Brain pericyte (primary cell): Measurements from ENCODE around the gene AK2.
"Not testable (repeated sequence)": the region's sequence is repeated elsewhere in the genome, so short reads cannot be mapped to it uniquely, and the experiment has no call there.

Experiments
- DNase-seq: peaks from one replicate; pipeline ENCODE4 v3.0.0-alpha.2; 2012; ENCODE audit warnings: low read depth, low spot score

AK2 gene

DNA sequence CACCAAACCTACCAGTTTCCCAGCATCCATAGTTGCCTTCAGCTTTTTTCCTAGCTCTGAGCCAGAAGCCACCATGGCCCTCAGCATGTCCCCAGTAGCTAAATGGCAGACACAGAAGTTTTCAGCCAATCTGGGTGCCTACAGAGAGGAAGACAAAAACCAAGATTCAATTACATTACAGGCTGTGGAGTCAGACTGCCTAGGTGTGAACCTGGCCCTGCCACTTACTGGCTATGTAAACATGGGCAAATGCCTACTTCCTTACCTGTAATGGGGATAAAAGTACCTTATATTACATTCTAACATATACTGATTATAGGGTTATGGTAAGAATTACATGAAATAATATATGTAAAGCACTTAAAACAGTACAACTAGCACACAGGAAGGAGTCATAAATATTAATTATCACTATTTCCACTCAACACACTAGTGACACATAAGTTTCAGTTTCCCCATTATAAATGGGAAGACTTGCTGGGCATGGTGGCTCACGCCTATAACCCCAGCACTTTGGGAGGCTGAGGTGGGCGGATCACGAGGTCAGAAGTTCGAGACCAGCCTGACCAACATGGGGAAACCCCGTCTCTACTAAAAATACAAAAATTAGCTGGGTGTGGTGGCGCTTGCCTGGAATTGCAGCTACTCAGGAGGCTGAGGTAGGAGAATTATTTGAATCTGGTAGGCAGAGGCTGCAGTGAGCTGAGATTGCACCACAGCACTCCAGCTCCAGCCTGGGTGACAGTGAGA lies 12.1 kb downstream of the AK2 start:
- DNase-seq, result not testable (repeated sequence)

- no peak for DNase-seq
Measured at GRCh38 chr1:33022650-33023200, 14.0 kb downstream of the AK2 start.

DNA sequence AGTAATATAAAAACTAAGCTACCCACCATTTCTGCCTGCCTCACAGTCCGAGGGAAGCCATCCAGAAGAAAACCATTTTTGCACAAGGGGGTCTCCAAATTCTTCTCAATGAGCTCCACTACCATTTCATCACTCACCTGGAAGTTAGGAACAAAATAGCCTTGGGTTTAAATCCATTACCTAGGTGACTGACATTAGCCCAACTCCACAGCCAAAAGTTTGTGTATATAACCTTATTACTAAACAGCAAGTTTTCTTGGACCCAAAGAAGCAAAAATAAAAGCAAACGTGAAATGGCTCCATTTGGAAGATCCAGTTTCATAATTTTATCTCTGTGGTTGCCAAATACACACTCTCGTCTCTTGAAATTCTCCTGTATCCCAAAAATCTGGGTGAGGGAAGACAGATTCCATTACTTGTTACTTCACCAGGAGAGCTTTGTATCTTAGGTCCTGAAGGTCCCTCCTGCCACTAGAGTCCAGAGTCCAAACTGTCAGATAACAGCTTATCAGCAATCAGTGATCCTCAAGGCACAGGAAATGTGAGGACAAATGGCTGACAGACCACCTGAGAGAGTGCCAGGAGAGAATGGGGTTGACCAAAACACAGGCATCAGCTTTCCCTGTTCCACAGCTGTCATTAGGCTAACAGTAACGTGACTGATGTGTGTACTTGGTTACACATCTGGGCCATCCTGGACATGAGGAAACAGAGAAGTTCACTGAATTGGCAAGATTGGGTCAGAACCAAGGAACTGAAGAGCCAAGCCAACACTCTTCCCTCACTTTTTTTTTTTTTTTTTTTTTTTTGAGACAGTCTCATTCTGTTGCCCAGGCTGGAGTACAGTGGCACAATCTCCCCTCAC lies 14.9 kb downstream of the AK2 start:
- DNase-seq, result no peak

- DNase-seq, result no peak
Measured at GRCh38 chr1:33018112-33018511, 18.6 kb downstream of the AK2 start.

DNA sequence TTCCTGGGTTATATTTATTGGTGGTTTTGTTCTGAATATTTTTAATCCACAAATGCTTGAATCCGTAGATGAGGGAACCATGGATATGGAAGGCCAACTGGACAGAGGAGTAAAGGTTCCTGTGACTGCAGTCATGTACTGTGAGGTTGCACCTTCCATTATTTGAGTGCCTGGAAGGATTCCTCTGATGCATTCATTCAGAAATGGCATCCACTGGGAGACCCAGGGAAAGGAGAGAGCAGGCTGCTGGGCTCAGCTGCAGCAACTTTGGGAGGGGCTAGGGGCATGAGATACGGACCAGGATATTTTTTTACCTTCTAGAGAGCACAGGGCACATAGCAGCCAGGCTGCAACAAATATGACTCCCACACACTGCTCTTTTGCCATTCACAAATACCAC lies 19.5 kb downstream of the AK2 start:
- no peak for DNase-seq

DNA sequence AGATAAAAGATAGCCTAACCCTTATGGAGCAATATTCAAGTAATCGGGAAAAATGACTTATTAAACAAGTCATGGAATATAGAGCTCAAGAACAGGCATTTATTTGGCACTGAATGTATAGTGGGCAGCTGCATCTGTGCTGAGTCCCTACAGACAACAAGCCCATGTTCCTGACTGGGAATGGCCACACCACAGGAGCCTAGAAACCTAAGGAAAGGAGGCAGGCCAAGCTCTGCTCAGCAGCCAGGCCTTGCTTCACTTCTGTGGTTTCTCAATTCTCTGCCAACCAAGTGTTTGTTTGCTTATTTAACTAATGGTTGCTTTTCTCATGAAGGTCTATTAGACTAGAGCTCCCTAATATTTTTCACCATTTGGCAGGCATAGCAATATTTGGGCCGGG lies 21.5 kb downstream of the AK2 start:
- DNase-seq, result no peak

DNA sequence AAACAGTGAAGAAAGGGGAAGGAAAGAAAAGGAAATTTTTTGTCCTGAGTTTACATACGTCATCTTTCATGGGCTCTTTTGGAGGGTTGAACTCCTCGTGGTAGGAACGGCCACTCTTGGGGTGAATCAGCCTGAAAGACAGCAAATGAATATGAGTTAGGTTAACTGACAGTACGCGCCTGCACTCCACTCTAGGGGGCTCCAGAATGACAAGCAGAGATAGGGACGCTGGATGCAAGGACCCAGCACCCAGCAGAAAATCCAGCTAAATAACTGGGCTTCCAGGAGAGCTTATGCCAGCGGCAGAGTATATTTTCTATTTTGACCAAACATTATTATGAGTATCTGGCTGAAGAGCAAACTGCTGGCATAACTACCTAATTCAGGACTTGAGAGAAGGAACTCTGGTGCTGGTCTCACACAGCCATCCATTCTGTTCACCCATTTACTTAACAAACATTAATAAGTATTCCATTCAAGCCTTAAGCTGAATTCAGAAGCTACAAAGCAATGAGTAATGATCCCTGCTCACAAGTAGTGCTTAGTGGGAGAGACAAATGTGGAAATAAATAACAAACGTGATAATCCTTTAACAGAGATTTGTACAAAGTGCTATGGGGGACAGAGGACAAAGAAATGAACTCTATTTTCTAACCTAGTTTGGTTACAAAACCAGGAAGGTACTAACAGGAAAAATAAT lies 22.1 kb downstream of the AK2 start:
- DNase-seq, result no peak

DNA sequence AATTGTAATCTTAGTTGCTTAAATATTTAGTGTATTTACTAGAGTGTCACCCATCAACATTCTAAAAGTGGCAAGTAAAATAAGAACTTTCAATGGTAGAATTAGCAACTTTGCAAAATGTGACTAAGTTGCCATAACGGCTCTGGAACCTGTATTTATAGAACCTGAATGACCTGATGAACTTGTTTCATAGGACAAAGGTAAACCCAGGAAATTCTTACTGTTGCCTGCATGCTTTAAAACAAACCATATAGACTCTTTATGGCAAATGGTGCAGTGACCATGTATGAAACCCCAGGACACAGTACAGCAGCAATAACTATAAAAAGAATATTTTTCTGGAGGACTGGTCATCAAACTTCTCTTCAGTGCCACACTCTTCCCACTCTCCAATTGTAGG lies 22.9 kb downstream of the AK2 start:
- DNase-seq, result no peak

GRCh38 chr1:33012165-33012564 lies 24.5 kb downstream of the AK2 start:
- no peak for DNase-seq

- DNase-seq, result no peak
Measured at GRCh38 chr1:33010932-33011731, 25.6 kb downstream of the AK2 start.

DNA sequence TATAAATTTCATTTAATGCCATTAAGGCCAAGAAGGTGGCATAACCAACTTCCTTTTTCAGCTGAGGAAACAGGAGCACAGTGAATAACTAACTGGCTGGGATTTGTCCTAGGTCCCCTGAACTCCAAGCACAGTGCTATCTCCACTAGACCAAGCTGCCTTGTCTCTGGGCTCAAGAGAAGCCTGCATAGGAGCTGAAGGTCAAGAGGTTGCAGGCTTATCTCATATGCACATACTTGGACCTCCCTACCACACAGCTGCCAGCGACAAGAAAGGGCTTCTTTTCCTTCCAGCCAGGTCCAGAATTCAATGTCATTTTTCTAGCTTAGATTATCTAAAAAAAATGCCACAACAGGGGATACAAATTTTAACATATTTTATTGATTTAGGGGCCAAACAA lies 27.1 kb downstream of the AK2 start:
- no peak for DNase-seq

- DNase-seq, result no peak
Measured at GRCh38 chr1:33008051-33008914, 28.4 kb downstream of the AK2 start.

DNA sequence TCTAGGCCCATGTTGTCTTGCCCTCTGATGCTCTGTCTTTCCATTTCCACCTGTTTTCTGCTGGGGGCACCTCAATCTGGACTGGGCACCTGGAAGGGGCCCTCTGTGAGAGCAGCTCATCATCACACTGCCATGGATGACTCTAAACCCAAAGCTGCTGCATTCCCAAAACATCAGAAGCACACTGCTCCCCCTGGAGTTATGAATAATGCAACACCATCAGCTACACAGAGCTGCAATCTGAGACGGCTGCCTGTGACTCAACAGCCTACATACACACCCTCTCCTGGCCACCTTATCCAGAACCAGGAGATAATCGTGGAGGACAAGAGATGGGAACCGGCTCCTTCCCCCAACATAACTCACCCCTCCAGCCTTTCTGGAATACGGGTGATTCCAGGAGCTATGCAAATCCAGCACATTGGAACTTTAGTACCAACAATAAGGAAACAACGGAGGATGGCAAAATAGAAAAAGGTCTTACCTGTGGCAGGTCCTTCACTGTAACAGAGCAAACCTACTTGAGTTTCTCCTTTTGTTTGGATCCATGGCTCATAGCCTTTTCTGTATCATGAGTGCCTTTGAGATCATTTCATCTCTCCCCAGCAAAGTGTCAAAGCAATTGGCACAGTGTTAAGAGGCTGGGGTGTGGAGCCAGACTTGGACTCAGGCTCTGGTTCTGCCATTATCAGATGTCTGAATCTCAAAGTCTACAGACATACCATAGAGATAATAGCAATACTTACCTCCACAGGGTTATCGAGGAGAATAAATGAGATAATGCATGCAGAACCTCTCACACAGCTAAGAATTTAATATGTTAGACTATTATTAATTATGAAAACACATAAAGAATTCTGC lies 29.3 kb downstream of the AK2 start:
- peak; percentile 73 for DNase-seq

GRCh38 chr1:33005838-33006421 lies 30.8 kb downstream of the AK2 start:
- DNase-seq, result no peak

- DNase-seq, result no peak
Measured at GRCh38 chr1:33005117-33005837, 31.4 kb downstream of the AK2 start.

- no peak for DNase-seq
Measured at GRCh38 chr1:33004613-33005012, 32.1 kb downstream of the AK2 start.

- DNase-seq, result no peak
Measured at GRCh38 chr1:33003657-33004056, 33.0 kb downstream of the AK2 start.

- no peak for DNase-seq
Measured at GRCh38 chr1:33002006-33002405, 34.7 kb downstream of the AK2 start.
